ENCODE results near the gene BNIP5. TPM values are rescaled to one million over a fixed set of nuclear protein-coding genes. Genes with fewer than 3 reads are reported as not detected.
"Not testable (repeated sequence)": the region's sequence is repeated elsewhere in the genome, so short reads cannot be mapped to it uniquely, and the experiment has no call there.

BNIP5 gene
- total RNA-seq, 1 donor from 2014 or later = not detected

DNA sequence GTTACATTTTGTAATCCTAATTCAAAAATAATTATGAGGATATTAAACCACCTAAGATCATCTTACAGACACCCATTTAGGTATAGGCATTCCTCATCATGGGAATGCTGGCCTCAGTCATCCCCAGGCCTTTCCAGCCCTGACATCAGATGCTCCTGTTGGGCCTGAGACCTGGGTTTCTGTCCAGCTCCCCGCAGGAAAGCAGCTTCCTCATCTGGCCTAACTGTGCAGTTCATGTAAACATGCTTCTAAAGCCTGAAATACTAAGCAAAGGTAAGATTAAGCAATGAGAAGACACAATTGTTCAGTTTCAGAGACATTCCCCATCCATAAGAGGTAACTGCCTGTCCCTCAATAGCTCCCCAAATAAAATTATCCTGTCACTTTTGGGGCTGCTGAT, 31.7 kb upstream of the BNIP5 start:
- DNase-seq (ENCODE audit: extremely low read depth, low read depth, low spot score) = no peak

DNA sequence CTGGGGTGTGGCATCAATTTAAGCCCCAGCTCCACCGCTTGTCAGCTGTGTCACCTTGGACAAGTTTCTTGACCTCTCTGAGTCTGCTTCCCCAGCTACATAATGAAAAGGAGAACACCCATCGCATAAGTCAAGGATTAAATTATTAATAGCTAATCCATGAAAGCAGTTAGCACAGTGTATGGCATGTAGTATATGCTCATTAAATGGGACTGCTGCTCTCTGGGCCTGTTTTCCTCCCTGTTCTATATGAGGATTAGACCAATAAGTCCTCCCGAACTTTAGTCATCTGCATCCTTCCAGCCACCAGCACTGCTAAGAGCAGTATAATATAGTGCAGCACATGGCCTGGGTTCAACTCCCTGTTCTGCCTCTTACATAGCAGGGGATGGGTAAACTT, 31.1 kb upstream of the BNIP5 start:
- no peak for DNase-seq (ENCODE audit: extremely low read depth, low read depth, low spot score)

DNA sequence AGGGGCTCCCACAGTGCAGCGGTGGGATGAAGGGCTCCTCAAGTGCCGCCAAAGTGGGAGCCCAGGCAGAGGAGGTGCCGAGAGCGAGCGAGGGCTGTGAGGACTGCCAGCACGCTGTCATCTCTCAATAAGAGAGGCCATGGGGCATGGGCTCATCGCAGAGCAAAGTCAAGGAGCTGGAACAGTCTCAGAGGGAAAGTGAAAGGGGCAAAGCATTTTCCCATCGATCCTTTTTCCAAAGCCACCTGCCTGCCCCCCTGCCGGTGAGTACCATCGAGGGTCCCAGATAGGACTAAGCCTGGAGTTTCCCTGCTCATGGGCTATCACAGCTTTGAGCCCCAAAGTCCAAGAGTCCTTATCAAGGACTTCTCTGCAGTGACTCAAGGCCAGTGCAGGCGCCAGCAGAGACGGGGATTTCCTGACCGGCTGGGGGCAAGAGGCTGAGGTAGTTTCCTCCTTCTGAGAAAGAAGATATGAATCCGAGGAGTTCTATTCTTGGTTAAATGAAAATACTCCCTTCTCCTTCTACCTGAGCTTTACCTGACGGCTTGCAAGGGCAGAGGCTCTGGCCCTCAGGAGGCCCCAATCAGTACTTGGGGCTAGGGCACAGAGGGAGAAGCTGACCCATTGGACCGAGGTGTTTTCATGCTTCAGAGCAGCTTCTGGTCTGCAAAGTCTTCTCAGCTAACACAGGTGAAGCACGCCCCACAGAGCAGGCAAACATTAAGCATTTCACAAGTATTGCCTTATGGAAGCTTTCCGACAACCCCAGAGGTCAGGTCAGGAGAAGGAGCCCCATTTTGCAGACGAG, 28.2 kb upstream of the BNIP5 start:
- no peak for DNase-seq (ENCODE audit: extremely low read depth, low read depth, low spot score)

DNA sequence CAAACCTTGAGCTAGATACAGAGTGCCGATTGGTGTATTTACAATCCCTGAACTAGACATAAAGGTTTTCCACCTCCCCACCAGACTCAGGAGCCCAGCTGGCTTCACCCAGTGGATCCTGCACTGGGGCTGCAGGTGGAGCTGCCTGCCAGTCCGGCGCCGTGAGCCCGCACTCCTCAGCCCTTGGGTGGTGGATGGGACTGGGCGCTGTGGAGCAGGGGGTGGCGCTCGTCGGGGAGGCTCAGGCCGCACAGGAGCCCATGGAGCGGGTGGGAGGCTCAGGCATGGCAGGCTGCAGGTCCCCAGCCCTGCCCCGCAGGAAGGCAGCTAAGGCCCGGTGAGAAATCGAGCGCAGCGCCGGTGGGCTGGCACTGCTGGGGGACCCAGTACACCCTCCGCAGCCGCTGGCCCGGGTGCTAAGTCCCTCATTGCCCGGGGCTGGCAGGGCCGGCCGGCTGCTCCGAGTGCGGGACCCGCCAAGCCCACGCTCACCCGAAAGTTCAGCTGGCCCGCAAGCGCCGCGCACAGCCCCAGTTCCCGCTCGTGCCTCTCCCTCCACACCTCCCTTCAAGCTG, 27.5 kb upstream of the BNIP5 start:
- not testable (repeated sequence) for DNase-seq (ENCODE audit: extremely low read depth, low read depth, low spot score)

DNA sequence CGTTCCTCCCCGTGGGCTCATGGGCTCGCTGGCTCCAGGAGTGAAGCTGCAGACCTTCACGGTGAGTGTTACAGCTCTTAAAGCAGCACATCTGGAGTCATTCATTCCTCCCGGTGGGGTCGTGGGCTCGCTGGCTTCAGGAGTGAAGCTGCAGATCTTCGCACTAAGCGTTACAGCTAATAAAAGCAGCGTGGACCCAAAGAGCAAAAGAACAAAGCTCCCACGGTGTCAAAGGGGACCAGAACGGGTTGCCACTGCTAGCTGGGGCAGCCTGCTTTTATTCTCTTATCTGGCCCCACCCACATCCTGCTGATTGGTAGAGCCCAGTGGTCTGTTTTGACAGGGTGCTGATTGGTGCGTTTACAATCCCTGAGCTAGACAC, 26.7 kb upstream of the BNIP5 start:
- not testable (repeated sequence) for DNase-seq (ENCODE audit: extremely low read depth, low read depth, low spot score)

DNA sequence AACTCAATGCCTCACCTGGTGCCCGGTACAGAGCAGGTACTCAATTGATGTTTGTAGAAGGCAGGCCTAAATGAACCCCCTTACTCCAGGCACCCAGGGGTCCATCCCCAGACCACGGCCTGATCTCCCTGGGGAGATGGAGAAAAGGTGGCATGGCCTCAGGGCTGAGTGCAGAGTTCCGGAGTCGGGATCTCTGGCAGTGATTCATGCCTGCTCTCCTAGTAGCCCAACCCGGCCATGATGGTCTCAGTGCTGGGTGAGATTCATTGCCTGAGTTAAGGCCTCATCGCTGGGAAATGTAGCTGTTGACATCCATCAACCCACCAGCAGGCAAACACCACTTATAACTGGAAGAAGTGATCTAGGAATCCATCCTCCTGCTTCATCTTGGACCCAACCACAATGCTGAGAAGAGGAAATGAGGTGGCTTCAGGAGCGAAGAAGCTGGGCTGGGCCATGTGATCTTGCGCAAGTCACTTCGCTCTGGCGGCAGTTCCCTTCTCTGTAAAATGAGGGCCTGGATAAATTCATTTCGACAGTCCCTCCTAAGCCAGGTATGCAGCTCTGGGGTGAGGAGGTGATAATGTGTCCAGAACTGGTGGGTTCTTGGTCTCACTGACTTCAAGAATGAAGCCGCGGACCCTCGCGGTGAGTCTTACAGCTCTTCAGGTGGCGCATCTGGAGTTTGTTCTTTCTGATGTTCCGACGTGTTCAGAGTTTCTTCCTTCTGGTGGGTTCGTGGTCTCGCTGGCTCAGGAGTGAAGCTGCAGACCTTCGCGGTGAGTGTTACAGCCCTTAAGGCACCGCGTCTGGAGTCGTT, 26.1 kb upstream of the BNIP5 start:
- DNase-seq (ENCODE audit: extremely low read depth, low read depth, low spot score) = no peak

DNA sequence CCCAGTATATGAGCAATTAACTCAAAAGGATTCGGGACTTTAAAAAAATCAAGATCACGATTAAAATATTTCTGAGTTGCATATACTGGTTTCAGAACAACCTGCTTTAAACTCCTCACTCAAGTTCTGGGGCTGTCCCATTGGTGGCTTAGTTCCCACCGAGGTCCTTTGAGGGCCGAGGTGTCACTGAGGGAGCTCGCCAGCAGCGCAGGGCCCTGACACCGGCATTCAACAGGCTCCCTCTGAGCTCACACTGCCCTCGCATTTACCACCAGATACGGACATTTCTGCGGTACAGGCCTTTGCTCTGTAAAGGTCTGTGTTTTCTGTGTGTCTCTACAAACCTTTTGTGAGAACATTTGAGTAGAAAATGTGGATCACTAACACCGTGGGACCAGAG, 24.4 kb upstream of the BNIP5 start:
- DNase-seq (ENCODE audit: extremely low read depth, low read depth, low spot score) = no peak

DNA sequence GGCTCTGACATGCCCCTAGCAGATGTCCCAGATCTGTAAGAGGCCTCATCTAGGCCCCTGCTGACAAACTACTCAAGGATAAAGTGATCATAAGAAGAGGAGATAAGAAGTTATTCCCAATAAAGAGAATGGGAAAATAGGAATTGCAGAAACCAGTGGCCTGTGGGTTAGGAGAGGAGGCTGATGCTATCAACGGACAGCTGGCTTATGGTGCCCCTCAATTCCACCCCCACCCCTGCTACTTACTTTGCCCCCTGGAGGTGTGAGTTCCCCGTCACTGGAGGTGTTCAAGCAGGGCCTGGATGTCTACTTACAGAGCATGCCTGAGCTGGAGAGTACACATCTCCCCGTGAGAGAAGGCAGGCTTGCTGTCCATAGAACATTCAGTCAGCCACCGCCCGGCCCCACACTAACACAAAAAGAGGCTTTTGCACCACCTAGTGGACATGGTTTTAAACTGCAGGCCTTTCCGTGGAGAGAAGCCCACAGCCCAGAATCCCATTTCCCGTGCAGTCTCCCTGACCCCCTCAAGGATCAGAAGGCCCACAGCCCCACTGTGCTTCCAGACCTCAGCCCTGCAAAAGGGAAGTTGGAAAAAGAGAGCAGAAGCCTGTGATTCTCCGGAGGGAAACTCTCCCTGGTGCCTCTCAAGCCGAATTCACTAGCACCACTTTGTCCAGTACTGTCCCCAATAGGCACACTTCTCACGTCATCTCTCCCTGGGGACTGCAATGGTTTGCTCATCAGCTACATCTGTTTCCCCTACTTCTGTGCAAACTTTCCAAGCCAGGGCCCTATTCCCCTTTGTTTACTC, 23.8 kb upstream of the BNIP5 start:
- DNase-seq (ENCODE audit: extremely low read depth, low read depth, low spot score) = peak; percentile 44

DNA sequence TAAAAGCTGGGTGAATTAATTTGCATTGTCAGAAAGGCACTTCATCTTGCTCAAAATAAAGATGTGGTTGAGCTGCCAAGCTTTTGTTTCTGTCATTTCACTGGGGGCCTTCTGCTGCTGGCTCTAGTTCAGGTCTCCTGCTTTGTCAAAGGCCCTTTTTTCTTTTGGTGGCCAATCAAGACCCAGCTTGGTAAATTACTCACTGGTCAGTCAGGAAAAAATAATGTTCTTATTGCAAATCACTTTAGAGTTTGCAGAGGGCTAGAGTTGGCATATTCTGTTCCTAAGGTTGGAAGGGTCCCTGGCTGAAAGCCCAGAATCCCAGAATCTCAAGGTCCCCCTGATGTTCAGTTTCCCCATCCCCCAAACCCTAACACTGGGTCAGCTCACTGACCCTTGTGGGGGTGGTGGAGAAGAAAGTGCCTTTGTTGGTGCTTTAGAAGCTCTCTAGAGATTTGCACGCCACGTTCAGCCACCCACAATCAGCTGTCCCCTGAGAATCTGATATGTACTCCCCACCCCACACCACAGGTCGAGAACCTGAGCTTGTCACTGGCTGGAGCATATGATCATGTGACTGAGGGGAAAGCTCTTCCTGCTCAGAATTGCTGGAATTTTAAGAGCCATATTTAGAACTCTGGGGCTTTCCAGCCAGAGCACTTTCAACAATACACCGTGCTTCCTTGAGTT, 21.7 kb upstream of the BNIP5 start:
- DNase-seq (ENCODE audit: extremely low read depth, low read depth, low spot score) = no peak

DNA sequence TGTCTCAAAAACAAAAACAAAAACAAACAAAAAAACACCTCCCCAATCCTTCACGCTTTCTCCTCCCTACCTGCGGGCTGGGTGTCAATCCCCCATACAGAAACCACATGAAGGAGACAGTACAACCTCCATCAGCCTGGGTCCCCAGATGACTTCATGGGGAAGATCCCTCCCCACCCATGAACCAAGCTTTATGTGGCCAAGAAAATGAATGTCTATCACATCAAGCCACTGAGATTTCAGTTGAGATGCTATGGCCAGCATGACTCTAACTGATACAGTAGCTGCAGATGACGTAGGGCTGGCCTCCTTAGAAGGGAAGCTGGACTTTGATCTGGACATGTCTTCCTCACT, 21.2 kb upstream of the BNIP5 start:
- DNase-seq (ENCODE audit: extremely low read depth, low read depth, low spot score) = no peak

DNA sequence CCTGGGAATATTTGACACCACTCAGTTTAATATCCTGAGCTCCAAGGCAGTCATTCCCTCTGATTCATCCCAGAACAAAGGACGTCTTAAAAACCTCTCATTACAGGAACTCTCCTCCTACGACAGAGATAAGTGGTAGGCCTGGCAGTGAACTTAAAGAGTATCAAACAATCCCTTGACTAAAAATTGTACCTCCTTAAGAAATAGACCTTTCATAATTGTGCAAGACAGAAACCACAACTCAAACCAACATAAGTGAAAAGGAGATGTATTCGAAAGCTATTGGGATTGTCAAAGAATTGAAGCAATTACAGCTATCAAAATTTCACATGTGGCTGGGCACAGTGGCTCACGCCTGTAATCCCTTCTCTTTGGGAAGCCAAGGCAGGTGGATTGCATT, 19.1 kb upstream of the BNIP5 start:
- no peak for DNase-seq (ENCODE audit: extremely low read depth, low read depth, low spot score)

DNA sequence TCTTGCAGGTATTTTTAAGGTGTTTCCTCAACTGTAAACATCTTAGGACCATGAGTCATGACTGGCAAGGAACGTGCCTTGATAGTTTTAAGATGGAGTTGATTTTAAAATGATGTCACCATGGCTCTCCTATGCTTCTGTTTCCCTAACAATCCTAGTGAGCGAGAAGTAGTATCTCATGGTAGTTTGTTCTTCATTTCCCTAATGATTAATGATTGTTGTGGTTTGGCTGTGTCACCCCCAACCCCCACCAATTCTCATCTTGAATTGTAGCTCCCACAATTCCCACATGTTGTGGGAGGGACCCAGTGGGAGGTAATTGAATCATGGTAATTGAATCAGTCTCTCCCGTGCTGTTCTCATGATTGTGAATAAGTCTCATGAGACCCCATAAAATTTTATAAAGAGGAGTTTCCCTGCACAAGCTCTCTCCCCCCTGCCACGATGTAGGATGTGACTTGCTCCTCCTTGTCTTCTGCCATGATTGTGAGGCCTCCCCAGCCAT, 16.8 kb upstream of the BNIP5 start:
- DNase-seq (ENCODE audit: extremely low read depth, low read depth, low spot score) = no peak

DNA sequence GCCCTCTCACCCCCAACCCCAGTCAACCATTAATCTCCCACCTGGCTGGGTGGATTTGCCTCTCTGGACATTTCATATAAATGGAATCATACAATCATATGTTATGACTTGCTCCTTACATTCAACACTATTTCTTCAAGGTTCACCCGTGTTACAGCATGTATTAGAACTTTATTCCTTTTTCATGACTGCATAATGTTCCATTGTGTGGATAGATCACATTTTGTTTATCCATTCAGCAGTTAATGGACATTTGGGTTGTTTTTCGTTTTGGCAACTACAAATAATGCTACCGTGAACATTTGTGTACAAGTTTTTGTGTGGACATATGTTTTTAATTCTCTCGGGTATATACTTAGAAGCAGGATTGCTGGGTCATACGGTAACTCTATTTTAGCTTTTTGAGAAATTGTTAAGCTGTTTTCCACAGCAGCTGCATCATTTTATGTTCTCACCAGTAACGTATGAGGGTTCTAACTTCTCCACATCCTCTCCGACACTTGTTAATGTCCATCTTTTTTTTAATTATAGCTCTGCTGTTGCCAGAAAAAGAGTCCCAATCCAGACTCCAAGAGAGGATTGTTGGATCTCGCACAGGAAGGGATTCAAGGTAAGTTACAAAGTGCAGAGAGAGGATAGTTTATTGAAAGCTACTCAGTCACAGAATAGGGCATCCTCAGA, 15.9 kb upstream of the BNIP5 start:
- DNase-seq (ENCODE audit: extremely low read depth, low read depth, low spot score) = no peak

DNA sequence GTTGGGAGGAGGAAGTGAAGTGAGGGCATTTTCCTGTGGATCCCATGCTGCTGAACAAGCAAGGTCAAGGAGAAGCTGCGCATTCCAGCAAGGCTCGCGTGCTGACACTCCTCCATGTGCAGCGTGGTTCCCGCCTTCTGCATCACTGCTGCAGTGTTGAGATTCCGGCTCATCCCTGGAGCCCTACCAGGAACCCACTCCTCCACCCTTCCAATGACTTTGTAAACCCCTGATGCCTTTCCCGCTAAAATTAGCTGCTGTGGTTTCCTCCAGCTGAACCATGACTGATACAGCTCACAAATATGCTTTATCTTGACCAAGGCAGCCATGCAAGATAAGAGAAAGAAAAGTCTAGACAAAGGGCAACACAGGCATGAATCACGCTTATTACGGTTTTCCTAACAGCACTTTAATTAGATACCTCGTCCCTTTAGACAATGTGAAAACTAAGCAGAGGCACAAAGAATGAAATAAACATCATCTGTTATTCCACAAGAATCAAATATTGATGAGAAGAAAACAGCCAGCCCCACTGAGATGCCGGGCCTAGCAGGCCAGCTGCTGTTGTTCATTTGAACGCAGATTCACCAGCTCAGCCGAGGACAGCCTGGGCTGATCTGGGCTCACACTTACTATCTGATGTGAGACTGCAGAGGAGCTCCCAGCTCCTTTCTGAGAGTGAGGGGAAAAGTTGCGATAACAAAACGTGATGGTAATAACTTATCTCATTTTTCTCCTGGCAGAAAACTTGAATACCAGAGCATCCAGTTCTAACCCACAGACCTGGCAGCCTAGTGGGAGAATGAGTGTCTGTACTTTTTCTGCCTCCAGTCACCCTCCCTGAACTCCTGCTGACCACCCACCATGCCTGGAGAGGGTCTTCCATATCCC, 14.2 kb upstream of the BNIP5 start:
- DNase-seq (ENCODE audit: extremely low read depth, low read depth, low spot score) = peak; percentile 90

DNA sequence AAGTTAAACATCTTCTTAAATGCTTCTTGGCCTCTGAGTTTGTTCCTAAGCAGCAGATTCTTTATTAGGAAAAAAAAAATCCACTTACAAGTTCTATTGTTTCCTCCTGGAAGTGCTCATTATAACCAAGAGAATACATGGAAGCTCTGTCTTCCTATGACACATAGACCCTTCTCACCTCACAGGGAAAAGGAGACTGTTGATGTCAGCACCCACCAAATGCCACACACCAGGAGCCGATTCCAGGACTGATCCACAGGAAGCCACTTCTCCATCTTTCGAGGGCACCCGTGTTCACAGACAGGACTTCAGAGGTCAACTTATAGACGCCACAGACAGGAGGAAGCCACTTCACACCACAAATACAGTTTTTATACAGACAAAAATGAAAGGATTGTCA, 13.4 kb upstream of the BNIP5 start:
- DNase-seq (ENCODE audit: extremely low read depth, low read depth, low spot score) = peak; percentile 82

DNA sequence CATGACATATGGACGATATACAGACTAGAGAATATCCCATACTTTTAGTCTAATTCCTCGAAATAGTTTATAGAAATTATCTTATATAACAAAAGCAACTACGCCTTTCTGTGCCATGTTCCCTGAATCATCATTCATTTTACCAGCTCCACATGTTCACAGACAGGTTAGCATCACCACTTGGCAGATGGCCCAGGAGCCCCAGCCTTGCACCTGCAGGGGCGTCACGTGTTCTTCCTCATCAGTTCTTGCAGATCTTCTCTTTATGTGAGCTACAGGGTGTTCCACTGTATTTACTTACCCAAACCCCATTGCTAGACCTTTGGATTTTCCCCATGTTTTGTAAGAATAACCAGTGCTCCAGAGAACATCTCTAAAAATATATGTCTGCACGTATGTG, 12.6 kb upstream of the BNIP5 start:
- DNase-seq (ENCODE audit: extremely low read depth, low read depth, low spot score) = no peak

DNA sequence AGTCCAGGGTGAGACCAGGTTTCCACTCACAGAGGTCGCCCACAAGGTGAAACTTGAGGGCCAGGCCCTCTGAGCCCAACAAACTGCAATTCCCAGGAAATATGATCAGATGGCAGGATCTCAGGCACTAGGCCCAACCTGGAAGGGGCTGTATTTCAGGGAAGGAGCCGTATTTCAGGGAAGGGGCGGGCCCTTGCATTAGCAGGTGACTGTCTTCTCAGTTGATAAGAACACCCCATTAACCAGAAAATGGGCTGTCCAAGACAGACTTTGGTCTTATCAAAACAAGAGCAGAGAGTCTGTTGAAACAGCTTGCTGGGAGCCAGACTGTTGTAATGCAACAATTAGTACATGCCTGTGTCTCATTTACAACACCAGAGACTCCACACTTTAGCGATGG, 10.9 kb upstream of the BNIP5 start:
- no peak for DNase-seq (ENCODE audit: extremely low read depth, low read depth, low spot score)

DNA sequence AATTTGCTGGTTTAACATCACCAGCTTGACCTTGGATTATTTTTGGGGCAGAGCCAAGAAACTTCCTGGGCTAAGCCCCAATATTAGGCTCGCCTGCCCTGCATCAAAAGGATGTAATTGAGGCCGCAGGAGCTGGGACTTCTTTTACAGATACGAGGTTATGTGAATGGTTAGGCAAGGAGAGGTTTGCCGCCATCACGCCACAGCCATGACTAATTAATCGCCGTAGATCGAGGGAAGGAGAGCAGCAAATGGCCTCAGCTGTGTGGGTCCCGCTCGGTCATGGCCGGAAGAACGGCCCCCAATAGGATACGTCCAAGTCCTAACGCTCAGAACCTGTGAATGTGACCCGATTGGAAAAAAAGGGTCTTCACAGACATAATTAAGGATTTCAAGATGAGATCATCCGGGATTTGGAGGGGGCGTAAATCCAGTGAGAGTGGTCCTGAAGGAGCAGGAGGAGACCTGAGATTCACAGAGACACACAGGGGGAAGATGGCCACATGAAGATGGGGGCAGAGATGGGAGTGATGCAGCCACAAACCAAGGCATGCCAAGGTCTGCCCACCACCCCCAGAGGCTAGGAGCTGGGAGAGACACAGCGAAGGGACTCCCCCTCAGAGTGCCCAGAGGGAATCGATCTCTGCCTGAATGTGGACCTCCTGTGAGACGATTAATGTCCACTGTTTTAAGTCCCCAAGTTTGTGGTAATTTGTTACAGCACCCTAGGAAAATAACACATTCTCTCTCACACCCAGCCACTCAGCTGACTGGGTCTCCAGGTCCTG, 10.0 kb upstream of the BNIP5 start:
- DNase-seq (ENCODE audit: extremely low read depth, low read depth, low spot score) = no peak

All from glomerular endothelial cell (primary cell).